C4-2B (cell line): Measurements from ENCODE around the gene SLC25A14.

ENCODE experiments used
- CTCF ChIP-seq: fragments of 450-650 bp; conservative IDR thresholded peaks from 2 replicates; pipeline ENCODE4 v1.5.1; 2017; ENCODE audit warnings: mild to moderate bottlenecking
- ZFX ChIP-seq: fragments of 450-650 bp; IDR thresholded peaks from 2 replicates; pipeline ENCODE4 v1.6.1; 2017

- TF ChIP-seq CTCF (no peak), ZFX (no peak)
These were observed 3.7 kb downstream of the SLC25A14 start for GRCh38 chrX:130343411-130343810.
